Neural cell (in vitro differentiated cells): Measurements from ENCODE around the gene CABP1. TPM values are rescaled to one million over a fixed set of nuclear protein-coding genes. Genes with fewer than 3 reads are reported as not detected.

Source experiments
- H2AFZ ChIP-seq: fragments of 200-600, 300-800 bp; sonication (generic), shearing (Covaris generic); 2 replicates; pipeline ENCODE4 v1.6.0; 2014; ENCODE audit warnings: low read depth, mild to moderate bottlenecking, antibody characterized with exemption, low read length, moderate library complexity
- H3F3A ChIP-seq: fragments of 200-600 bp; shearing (Covaris generic); 2 replicates; pipeline ENCODE4 v1.6.1; 2016; ENCODE audit warnings: mild to moderate bottlenecking, moderate library complexity, mixed read lengths, antibody characterized with exemption, low read length; ENCODE audit not compliant: insufficient read depth, poor library complexity, severe bottlenecking
- H3K27ac ChIP-seq: fragments of 200-600, 300-800 bp; sonication (generic), shearing (Covaris generic); 2 replicates; pipeline ENCODE4 v1.5.1; 2014; ENCODE audit warnings: mild to moderate bottlenecking, low read length, moderate library complexity
- H3K27me3 ChIP-seq: fragments of 300-800, 200-600 bp; sonication (generic), shearing (Covaris generic); 2 replicates; pipeline ENCODE4 v1.6.0; 2014; ENCODE audit warnings: mild to moderate bottlenecking, low read depth, low read length, moderate library complexity; ENCODE audit not compliant: insufficient read depth
- H3K36me3 ChIP-seq: fragments of 300-800, 200-600 bp; sonication (generic), shearing (Covaris generic); 2 replicates; pipeline ENCODE4 v1.5.1; 2014; ENCODE audit warnings: mild to moderate bottlenecking, antibody characterized with exemption, low read length, moderate library complexity; ENCODE audit not compliant: insufficient read depth
- H3K4me2 ChIP-seq: fragments of 300-800, 200-600 bp; sonication (generic), shearing (Covaris generic); 2 replicates; pipeline ENCODE4 v1.6.0; 2014; ENCODE audit warnings: mild to moderate bottlenecking, low read length
- H3K4me3 ChIP-seq: fragments of 300-800, 200-600 bp; sonication (generic), shearing (Covaris generic); 2 replicates; pipeline ENCODE4 v1.5.1; 2014; ENCODE audit warnings: mild to moderate bottlenecking, low read length, moderate library complexity
- H3K79me2 ChIP-seq: fragments of 200-600 bp; shearing (Covaris generic); replicated peaks from 2 replicates; pipeline ENCODE4 v1.6.0; 2014; ENCODE audit warnings: mild to moderate bottlenecking, low read length, moderate library complexity; ENCODE audit not compliant: insufficient read depth
- H3K9ac ChIP-seq: fragments of 300-800, 200-600 bp; sonication (generic), shearing (Covaris generic); 2 replicates; pipeline ENCODE4 v1.6.1; 2016; ENCODE audit warnings: mild to moderate bottlenecking, low read length, mixed read lengths
- H3K9me2 ChIP-seq: fragments of 200-600 bp; shearing (Covaris generic); 2 replicates; pipeline ENCODE4 v1.6.1; 2016; ENCODE audit warnings: mild to moderate bottlenecking, low read length, mixed read lengths; ENCODE audit not compliant: insufficient read depth
- H3K9me3 ChIP-seq: fragments of 200-600, 300-800 bp; sonication (generic), shearing (Covaris generic); 2 replicates; pipeline ENCODE4 v1.6.1; 2016; ENCODE audit warnings: mild to moderate bottlenecking, mixed run types, low read length, moderate library complexity, mixed read lengths
- H4K20me1 ChIP-seq: fragments of 200-600 bp; shearing (Covaris generic); 2 replicates; pipeline ENCODE4 v1.6.1; 2016; ENCODE audit warnings: mild to moderate bottlenecking, mixed run types; ENCODE audit not compliant: insufficient read depth
- CTCF ChIP-seq: fragments of 450-650 bp; IDR thresholded peaks from 2 replicates; pipeline ENCODE4 v1.5.1; 2014; ENCODE audit warnings: antibody characterized with exemption, mild to moderate bottlenecking, moderate library complexity; ENCODE audit not compliant: poor library complexity, severe bottlenecking
- EP300 ChIP-seq: fragments of 450-650 bp; conservative IDR thresholded peaks from 2 replicates; pipeline ENCODE4 v1.6.1; 2014; ENCODE audit warnings: antibody characterized with exemption, mild to moderate bottlenecking, moderate library complexity; ENCODE audit not compliant: poor library complexity, severe bottlenecking
- EZH2 ChIP-seq: fragments of 200-600, 300-800 bp; shearing (Covaris generic), sonication (generic); IDR thresholded peaks from 2 replicates; pipeline ENCODE4 v1.6.1; 2014; ENCODE audit warnings: antibody characterized with exemption, low read length, borderline replicate concordance, mild to moderate bottlenecking; ENCODE audit not compliant: insufficient read depth, poor library complexity, severe bottlenecking
- MXI1 ChIP-seq: fragments of 450-650 bp; conservative IDR thresholded peaks from 2 replicates; pipeline ENCODE4 v1.6.1; 2014; ENCODE audit warnings: antibody characterized with exemption, mild to moderate bottlenecking; ENCODE audit not compliant: poor library complexity, severe bottlenecking
- POLR2AphosphoS5 ChIP-seq: IDR thresholded peaks from 2 replicates; pipeline ENCODE4 v1.6.1; 2012
- RAD21 ChIP-seq: fragments of 450-650 bp; conservative IDR thresholded peaks from 2 replicates; pipeline ENCODE4 v1.6.1; 2014; ENCODE audit warnings: antibody characterized with exemption, mild to moderate bottlenecking, moderate library complexity
- REST ChIP-seq: IDR thresholded peaks from 2 replicates; pipeline ENCODE4 v1.6.1; 2012; ENCODE audit warnings: borderline replicate concordance
- SMC3 ChIP-seq: fragments of 450-650 bp; conservative IDR thresholded peaks from 2 replicates; pipeline ENCODE4 v1.6.1; 2014; ENCODE audit warnings: antibody characterized with exemption, mild to moderate bottlenecking, moderate library complexity; ENCODE audit not compliant: poor library complexity
- TAF1 ChIP-seq: IDR thresholded peaks from 2 replicates; pipeline ENCODE4 v1.6.1; 2012; ENCODE audit warnings: low read depth
- polyA plus RNA-seq: library from polyadenylated mRNA; depleted of rRNA; stranded (reverse); fragments of >200 nt; gene quantifications from 2 replicates; pipeline ENCODE4 v1.2.3, GENCODE V29; 2014

The CABP1 gene
- polyA plus RNA-seq, 1 donor from 2014 or later, result 0.71 TPM

- Histone ChIP-seq H3K9me2 (no peaks in the 10 kb centered on the region), H3K4me3 (no peak overlapping the region), H3K79me2 (no peaks in the 10 kb centered on the region), H3K27me3 (no peaks in the 10 kb centered on the region), H3K9ac (no peak overlapping the region), H3K27ac (no peak overlapping the region), H2AFZ (no peak overlapping the region), H4K20me1 (no peaks in the 10 kb centered on the region), H3K9me3 (no peaks in the 10 kb centered on the region), H3K4me2 (no peak overlapping the region), H3K36me3 (no peaks in the 10 kb centered on the region), H3F3A (no peaks in the 10 kb centered on the region)
- no peak for TF ChIP-seq POLR2AphosphoS5
- TF ChIP-seq CTCF, result no peak
- no peak for TF ChIP-seq REST
- no peak for TF ChIP-seq TAF1
- TF ChIP-seq RAD21, result no peak
- no peak for TF ChIP-seq EP300
- no peak for TF ChIP-seq MXI1
- TF ChIP-seq SMC3, result no peak
- no peak for TF ChIP-seq EZH2
Measured at GRCh38 chr12:120625557-120626419, 14.6 kb upstream of the CABP1 start.

- no peaks in the 10 kb centered on the region for H3K27me3 ChIP-seq
- TF ChIP-seq MXI1 (no peak), POLR2AphosphoS5 (no peak), EZH2 (no peak), SMC3 (no peak), TAF1 (no peak), CTCF (no peak), RAD21 (no peak), REST (no peak), EP300 (no peak)
Measured at GRCh38 chr12:120628919-120629318, 11.5 kb upstream of the CABP1 start.

More at GRCh38 chr12:120628919-120629318, 11.5 kb upstream of the CABP1 start:
- no peak overlapping the region for H3K4me2 ChIP-seq
- no peak overlapping the region for H3K4me3 ChIP-seq
- no peaks in the 10 kb centered on the region for H3F3A ChIP-seq
- H4K20me1 ChIP-seq, result no peaks in the 10 kb centered on the region
- H2AFZ ChIP-seq, result no peak overlapping the region
- no peaks in the 10 kb centered on the region for H3K36me3 ChIP-seq
- H3K9ac ChIP-seq, result no peak overlapping the region
- H3K79me2 ChIP-seq, result no peaks in the 10 kb centered on the region
- no peaks in the 10 kb centered on the region for H3K9me2 ChIP-seq
- H3K27ac ChIP-seq, result no peak overlapping the region
- no peaks in the 10 kb centered on the region for H3K9me3 ChIP-seq
